DOHH2 (cell line): Measurements from ENCODE around the gene SHC3.

Source experiments
- H3F3A ChIP-seq: fragments of 200-600 bp; sonication (generic), shearing (Covaris generic); 2 replicates; pipeline ENCODE4 v1.6.0; 2016; ENCODE audit warnings: antibody characterized with exemption, mild to moderate bottlenecking; ENCODE audit not compliant: control insufficient read depth, insufficient read depth
- H3K27ac ChIP-seq: fragments of 200-600 bp; sonication (generic); 2 replicates; pipeline ENCODE4 v1.5.1; 2014; ENCODE audit warnings: low read depth, mild to moderate bottlenecking, low read length, moderate library complexity
- H3K27me3 ChIP-seq: fragments of 200-600 bp; sonication (generic); 2 replicates; pipeline ENCODE4 v1.6.1; 2014; ENCODE audit warnings: mild to moderate bottlenecking, low read length, mixed read lengths; ENCODE audit not compliant: control insufficient read depth
- H3K36me3 ChIP-seq: fragments of 200-600 bp; sonication (generic); 2 replicates; pipeline ENCODE4 v1.6.1; 2014; ENCODE audit warnings: mild to moderate bottlenecking, low read length, moderate library complexity, mixed read lengths; ENCODE audit not compliant: control insufficient read depth
- H3K4me1 ChIP-seq: fragments of 200-600 bp; sonication (generic); 2 replicates; pipeline ENCODE4 v1.6.1; 2014; ENCODE audit warnings: mild to moderate bottlenecking, low read length, mixed read lengths; ENCODE audit not compliant: control insufficient read depth
- H3K4me2 ChIP-seq: fragments of 200-600 bp; sonication (generic); 2 replicates; pipeline ENCODE4 v1.6.0; 2014; ENCODE audit warnings: mild to moderate bottlenecking, low read length, moderate library complexity
- H3K4me3 ChIP-seq: fragments of 200-600 bp; sonication (generic); 2 replicates; pipeline ENCODE4 v1.5.1; 2014; ENCODE audit warnings: mild to moderate bottlenecking, low read length, mixed read lengths
- H3K79me2 ChIP-seq: fragments of 200-600 bp; sonication (generic); 2 replicates; pipeline ENCODE4 v1.6.1; 2014; ENCODE audit warnings: mild to moderate bottlenecking, low read length, mixed read lengths; ENCODE audit not compliant: control insufficient read depth
- H3K9me2 ChIP-seq: fragments of 200-600 bp; sonication (generic); replicated peaks from 2 replicates; pipeline ENCODE4 v1.6.1; 2014; ENCODE audit warnings: mild to moderate bottlenecking, low read length, mixed read lengths; ENCODE audit not compliant: control insufficient read depth
- H3K9me3 ChIP-seq: fragments of 200-600 bp; sonication (generic); 2 replicates; pipeline ENCODE4 v1.6.1; 2014; ENCODE audit warnings: antibody characterized with exemption, low read length, mixed read lengths; ENCODE audit not compliant: control insufficient read depth, insufficient read depth
- H4K20me1 ChIP-seq: fragments of 200-600 bp; sonication (generic); 2 replicates; pipeline ENCODE4 v1.6.0; 2014; ENCODE audit warnings: low read depth, mild to moderate bottlenecking, antibody characterized with exemption, low read length, moderate library complexity; ENCODE audit not compliant: control insufficient read depth, insufficient read depth
- EZH2phosphoT487 ChIP-seq: fragments of 200-600 bp; sonication (generic); IDR thresholded peaks from 2 replicates; pipeline ENCODE4 v1.6.1; 2017; ENCODE audit warnings: borderline replicate concordance, mild to moderate bottlenecking, antibody characterized with exemption, low read length, moderate library complexity, mixed read lengths
- TF ChIP-seq, protein P1 (sequence below): fragments of 200-600 bp; sonication (generic); IDR thresholded peaks from one replicate; pipeline ENCODE4 v1.5.1; 2014; ENCODE audit warnings: antibody characterized with exemption, mild to moderate bottlenecking, low read depth, low read length; ENCODE audit not compliant: poor library complexity, severe bottlenecking

The SHC3 gene

DNA sequence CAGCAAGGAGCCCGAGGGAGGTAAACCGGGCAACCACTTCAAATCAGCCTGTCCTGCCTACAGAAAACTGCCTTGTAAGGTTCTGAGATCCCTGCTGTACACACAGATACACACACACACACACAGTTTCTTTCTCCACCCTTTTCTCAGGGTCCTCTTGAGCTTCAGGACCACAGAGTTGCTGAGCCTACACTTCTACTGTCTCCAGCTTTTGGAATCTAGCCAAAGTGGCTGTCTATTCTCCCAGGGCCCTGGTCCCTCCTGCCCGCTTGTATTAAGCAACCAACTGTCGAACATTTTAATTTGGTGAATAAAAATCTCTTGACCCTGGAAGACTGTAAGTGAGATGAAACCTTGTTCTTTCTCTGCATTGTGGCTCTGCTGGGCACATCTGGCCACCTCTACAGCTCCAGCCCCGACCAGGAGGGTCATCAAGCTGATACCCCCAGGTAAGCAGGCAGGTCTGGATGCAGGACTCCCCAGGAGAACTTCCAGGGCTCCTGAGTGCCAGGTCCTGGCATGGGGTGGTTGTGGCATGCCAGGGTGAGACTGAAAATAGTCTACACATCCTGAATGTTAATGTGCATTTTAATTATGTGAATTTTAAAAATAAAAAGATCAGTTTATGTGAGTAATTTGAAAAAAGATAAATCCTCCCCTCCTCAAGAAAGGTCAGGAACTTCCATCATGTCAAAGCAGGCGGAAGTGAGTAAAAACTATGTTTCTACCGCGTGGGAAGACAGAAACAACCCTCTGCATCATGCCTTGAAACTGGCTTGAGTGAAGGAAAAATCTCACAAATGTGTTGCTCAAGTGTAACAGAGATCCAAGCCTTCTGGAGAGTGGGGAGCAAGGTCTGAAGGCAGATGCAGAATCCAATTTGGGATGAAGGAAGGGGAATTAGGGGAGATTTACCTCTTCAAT is 202.4 kb downstream of the SHC3 start:
- H3K4me2 ChIP-seq, result no peak overlapping the region
- H3K27ac ChIP-seq, result no peak overlapping the region
- TF ChIP-seq EZH2phosphoT487, result no peak
- TF ChIP-seq, protein P1, sequence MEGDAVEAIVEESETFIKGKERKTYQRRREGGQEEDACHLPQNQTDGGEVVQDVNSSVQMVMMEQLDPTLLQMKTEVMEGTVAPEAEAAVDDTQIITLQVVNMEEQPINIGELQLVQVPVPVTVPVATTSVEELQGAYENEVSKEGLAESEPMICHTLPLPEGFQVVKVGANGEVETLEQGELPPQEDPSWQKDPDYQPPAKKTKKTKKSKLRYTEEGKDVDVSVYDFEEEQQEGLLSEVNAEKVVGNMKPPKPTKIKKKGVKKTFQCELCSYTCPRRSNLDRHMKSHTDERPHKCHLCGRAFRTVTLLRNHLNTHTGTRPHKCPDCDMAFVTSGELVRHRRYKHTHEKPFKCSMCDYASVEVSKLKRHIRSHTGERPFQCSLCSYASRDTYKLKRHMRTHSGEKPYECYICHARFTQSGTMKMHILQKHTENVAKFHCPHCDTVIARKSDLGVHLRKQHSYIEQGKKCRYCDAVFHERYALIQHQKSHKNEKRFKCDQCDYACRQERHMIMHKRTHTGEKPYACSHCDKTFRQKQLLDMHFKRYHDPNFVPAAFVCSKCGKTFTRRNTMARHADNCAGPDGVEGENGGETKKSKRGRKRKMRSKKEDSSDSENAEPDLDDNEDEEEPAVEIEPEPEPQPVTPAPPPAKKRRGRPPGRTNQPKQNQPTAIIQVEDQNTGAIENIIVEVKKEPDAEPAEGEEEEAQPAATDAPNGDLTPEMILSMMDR, result no peak
- H3K9me2 ChIP-seq, result no peaks in the 10 kb centered on the region
- H3F3A ChIP-seq, result no peaks in the 10 kb centered on the region
- H3K9me3 ChIP-seq, result peaks cover 7% of the 10 kb centered on the region
- H3K27me3 ChIP-seq, result no peaks in the 10 kb centered on the region
- H3K36me3 ChIP-seq, result no peaks in the 10 kb centered on the region
- H3K4me1 ChIP-seq, result no peaks in the 10 kb centered on the region
- H3K4me3 ChIP-seq, result no peak overlapping the region
- H3K79me2 ChIP-seq, result no peaks in the 10 kb centered on the region
- H4K20me1 ChIP-seq, result no peaks in the 10 kb centered on the region

DNA sequence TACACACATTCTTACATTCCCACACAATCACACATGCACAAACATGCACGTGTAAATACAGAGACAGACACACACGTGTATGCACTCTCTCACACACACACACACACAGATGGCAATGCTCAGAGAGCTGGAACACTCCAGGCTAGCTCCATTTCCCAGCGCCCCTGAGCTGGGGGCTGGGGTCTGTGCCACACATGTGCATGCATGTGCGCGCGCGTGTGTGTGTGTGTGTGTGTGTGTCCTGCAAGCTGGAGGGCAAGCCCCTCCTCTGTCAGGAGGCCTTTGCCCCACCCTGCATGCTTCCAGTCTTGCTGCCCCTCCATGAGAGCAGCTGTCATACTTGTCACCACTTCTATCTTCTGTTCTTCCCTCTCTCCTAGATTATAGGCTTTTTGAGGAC is 204.0 kb downstream of the SHC3 start:
- H4K20me1 ChIP-seq, result no peaks in the 10 kb centered on the region
- H3K27me3 ChIP-seq, result no peaks in the 10 kb centered on the region; the same call in 1 of the 2 replicates
- no peaks in the 10 kb centered on the region for H3K36me3 ChIP-seq
- TF ChIP-seq EZH2phosphoT487, result no peak
- TF ChIP-seq, protein P1, result no peak
- H3K27ac ChIP-seq, result no peak overlapping the region
- H3K4me2 ChIP-seq, result no peak overlapping the region
- no peak overlapping the region for H3K4me3 ChIP-seq
- H3K4me1 ChIP-seq, result no peaks in the 10 kb centered on the region
- H3F3A ChIP-seq, result no peaks in the 10 kb centered on the region
- no peaks in the 10 kb centered on the region for H3K79me2 ChIP-seq
- no peaks in the 10 kb centered on the region for H3K9me2 ChIP-seq
- peaks cover 7% of the 10 kb centered on the region for H3K9me3 ChIP-seq

DNA sequence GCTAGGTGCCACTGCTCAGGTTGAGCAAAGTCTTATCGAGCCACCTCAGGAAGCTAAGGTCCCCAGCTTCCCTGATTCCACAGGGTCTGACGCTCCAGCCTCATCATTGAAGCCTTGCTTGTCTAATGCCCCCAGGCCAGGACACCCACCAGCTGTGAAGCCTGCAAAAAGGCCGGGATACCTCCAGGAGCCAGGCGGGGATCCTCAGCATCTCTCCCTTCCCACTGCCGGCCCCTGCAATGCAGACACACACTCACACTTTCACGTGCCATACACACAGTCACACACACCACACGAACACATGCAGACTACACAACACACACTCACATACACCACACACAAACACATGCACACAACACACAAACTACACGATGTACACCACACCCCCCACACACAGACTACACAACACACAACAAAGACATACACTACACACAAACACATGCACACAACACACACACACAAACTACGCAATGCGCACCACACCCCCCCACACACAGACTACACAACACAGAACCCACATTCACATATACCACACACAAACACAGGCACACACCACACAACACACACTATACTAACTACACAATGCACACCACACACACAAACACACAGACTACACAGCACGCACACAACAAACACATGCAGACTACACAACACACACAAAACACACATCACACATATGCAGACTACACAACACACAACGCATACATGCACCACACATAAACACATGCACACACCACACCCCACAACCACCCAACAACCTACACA is 205.2 kb downstream of the SHC3 start:
- Histone ChIP-seq H3K27me3 (no peaks in the 10 kb centered on the region; the same call in 1 of the 2 replicates), H3K9me3 (peaks cover 7% of the 10 kb centered on the region), H3K4me2 (no peak overlapping the region), H3K4me1 (no peaks in the 10 kb centered on the region), H3K4me3 (no peak overlapping the region), H3K36me3 (no peaks in the 10 kb centered on the region), H3F3A (no peaks in the 10 kb centered on the region), H4K20me1 (no peaks in the 10 kb centered on the region), H3K79me2 (no peaks in the 10 kb centered on the region), H3K9me2 (no peaks in the 10 kb centered on the region), H3K27ac (no peak overlapping the region)
- TF ChIP-seq, protein P1, result no peak
- no peak for TF ChIP-seq EZH2phosphoT487
